C4-2B (cell line): ENCODE measurements around the gene PYCR2.

Source experiments
- H3K27ac ChIP-seq: fragments of 450-650 bp; 2 replicates; pipeline ENCODE4 v1.5.1; 2017
- ZFX ChIP-seq: fragments of 450-650 bp; IDR thresholded peaks from 2 replicates; pipeline ENCODE4 v1.6.1; 2017
- TF ChIP-seq, protein P1 (sequence below): fragments of 450-650 bp; conservative IDR thresholded peaks from 2 replicates; pipeline ENCODE4 v1.5.1; 2017; ENCODE audit warnings: mild to moderate bottlenecking

PYCR2 gene

DNA sequence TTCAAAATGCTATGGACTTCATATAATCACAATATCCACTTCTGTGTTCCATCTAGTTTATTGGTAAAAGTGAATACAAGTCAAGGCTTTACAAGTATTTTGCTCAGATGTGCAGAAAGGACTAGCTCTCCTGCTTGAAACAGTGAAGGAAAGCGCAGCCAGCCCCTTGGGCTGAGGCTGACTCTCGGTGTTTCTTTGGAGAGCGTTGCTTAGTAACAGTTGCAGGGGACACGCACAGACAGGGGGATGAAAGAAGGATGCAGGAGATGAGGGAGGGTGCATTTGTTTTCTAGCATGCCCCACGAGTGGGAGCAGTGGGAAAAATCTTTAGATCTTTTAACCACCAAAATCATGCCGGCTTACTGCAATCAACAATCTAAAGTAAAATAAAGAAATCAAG lies 9.1 kb downstream of the PYCR2 start:
- H3K27ac ChIP-seq: no peak overlapping the region

DNA sequence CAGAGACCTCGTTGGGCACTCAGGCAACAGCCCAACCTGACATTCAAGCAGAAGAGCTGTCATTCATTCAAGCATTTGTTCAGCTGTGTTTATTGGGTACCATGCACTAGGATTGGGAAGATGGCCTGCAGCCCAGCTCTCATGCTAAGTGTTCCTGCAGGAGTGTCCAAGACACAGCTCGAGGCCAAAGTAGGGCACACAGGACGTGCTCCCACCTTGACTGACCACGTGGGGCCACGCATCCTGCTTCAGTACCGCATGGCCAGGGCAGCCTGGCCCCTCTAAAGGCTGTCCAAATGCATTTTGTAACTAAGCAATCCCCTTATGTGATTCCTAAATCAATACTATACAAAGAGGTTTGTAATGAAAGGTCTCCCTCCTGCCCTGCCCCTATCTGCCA lies 9.7 kb downstream of the PYCR2 start:
- no peak overlapping the region for H3K27ac ChIP-seq

More for the DNA sequence above, 9.1 kb downstream of the PYCR2 start:
- TF ChIP-seq, protein P1, sequence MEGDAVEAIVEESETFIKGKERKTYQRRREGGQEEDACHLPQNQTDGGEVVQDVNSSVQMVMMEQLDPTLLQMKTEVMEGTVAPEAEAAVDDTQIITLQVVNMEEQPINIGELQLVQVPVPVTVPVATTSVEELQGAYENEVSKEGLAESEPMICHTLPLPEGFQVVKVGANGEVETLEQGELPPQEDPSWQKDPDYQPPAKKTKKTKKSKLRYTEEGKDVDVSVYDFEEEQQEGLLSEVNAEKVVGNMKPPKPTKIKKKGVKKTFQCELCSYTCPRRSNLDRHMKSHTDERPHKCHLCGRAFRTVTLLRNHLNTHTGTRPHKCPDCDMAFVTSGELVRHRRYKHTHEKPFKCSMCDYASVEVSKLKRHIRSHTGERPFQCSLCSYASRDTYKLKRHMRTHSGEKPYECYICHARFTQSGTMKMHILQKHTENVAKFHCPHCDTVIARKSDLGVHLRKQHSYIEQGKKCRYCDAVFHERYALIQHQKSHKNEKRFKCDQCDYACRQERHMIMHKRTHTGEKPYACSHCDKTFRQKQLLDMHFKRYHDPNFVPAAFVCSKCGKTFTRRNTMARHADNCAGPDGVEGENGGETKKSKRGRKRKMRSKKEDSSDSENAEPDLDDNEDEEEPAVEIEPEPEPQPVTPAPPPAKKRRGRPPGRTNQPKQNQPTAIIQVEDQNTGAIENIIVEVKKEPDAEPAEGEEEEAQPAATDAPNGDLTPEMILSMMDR: no peak
- TF ChIP-seq ZFX: no peak

DNA sequence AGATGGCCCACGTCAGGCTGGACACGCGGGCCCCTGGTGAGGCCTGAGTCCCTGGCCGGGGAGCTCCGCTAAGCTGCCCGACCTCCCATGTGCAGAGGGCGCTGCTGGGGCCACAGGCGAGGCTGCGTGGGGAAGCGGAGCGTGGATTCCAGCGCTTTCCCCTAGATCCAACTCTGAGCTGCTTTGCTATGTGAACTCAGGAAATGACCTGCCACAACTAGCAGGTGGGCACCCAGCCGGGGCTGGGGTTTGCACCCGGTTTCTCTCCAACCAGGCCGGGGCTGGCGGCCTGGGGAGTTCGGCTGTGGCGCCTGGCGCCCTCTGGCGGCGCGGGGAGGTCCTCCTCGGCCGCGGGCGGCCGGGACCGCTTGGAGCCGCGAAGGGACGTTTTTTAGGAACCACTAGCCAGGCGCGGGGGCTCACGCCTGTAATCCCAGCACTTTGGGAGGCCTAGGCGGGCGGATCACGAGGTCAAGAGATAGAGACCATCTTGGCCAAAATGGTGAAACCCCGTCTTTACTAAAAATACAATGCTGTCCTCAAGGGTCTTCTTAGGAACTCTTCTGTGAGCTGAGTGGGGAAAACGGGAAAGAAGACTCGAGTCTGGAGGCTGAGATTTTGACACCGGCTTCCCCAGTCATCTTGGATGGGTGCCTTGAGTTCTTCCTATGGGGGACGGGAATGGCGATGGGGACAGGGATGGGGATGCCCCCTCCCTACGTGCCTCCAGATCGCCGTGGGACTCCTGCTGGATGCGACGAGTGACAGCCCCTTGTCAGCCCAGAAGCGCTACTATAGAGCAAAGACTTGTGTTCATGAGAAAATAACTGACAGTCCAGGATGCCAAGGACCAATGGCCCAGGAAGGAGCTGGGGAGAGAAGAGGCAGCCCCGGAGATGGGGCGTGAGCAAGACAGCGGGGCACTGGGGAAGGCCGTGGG lies 12.6 kb downstream of the PYCR2 start:
- H3K27ac ChIP-seq: no peak overlapping the region
- TF ChIP-seq, protein P1: peak; percentile 87
- no peak for TF ChIP-seq ZFX

More for the DNA sequence above, 9.7 kb downstream of the PYCR2 start:
- TF ChIP-seq, protein P1: no peak
- TF ChIP-seq ZFX: no peak

DNA sequence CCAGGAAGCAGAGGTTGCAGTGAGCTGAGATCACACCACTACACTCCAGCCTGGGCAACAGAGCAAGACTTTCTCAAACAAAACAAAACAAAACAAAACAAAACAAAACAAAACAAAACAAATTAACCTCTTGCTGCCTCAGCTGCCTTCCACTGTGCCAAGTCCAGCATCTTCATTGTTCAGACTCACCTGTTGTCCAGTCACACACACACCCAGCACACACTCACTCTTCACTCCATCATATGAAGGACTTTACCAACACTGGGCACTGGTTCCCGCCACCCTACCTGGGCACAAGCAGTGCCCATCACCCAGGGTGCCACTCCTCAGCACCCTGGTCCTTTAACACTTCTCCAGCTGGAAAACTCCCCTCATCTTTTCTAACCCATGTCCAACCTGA lies 14.6 kb downstream of the PYCR2 start:
- TF ChIP-seq, protein P1: no peak
- no peak for TF ChIP-seq ZFX
- no peak overlapping the region for H3K27ac ChIP-seq

DNA sequence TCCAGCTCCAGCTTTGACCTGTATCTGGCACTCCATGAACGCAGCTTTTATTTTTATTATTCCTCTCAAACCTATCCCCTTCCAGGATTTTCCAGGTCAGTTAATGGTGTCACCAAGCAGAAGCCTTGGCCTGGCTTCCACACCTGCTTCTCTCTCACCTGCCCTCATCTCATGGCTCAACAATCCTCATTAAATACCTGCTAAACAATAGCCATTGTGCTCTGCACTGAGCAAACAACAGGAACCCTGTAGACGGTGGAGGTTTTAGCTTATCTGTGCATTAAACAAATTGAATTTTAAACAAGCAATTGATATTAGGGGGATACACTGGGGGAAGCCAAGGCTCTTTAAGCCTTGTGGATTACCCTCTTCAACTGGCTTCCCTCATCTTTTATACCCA lies 15.3 kb downstream of the PYCR2 start:
- no peak overlapping the region for H3K27ac ChIP-seq
- TF ChIP-seq, protein P1: no peak
- TF ChIP-seq ZFX: no peak

DNA sequence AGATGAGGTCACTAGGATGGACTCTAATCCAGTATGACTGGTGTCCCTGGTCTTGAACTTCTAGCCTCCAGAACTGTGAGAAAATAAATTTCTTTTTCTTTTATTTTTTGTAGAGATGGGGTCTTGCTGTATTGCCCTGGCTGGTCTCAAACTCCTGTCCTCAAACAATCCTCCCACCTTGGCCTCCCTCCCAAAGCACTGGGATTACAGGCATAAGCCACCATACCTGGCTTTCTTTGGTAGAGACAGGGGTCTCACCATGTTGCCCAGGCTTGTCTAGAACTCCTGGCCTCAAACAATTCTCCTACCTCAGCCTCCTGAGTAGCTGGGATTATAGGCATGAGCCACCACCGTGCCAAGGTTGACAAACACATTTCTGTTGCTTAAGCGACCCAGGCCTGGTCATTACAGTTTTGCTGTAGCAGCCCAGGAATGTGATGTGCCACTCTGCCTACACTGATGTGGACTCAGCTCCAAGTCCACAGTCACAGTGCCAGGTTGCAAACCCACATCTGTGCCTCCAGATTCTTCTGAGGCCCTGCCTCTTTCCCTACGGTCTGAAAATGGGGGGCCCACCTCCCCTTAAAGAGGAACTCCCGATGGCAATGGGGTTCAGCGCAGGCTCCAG lies 15.9 kb downstream of the PYCR2 start:
- no peak overlapping the region for H3K27ac ChIP-seq
- TF ChIP-seq, protein P1: no peak
- TF ChIP-seq ZFX: no peak

DNA sequence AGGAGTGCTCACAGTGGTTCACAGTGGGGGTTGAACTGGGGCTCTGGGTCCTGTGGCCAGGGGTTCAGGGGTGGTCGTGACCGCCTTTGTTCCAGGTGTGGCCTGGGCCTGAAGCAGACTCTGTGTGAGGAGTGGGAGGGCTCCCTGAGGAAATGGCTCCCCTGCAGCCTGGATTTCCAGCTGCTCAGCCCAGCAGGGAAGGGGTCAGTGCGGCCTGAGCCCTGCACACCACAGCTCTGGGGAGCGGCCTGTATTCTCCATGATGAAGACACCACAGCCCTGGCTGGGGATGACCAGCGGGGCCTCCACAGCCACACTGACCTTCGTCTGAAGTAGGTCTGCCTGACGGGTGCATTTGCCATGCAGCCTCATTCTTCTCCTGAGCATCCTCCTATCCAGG lies 16.7 kb downstream of the PYCR2 start:
- H3K27ac ChIP-seq: no peak overlapping the region
- no peak for TF ChIP-seq ZFX
- TF ChIP-seq, protein P1: no peak
